ENCODE data around the gene MOCS3.

Gene MOCS3

DNA sequence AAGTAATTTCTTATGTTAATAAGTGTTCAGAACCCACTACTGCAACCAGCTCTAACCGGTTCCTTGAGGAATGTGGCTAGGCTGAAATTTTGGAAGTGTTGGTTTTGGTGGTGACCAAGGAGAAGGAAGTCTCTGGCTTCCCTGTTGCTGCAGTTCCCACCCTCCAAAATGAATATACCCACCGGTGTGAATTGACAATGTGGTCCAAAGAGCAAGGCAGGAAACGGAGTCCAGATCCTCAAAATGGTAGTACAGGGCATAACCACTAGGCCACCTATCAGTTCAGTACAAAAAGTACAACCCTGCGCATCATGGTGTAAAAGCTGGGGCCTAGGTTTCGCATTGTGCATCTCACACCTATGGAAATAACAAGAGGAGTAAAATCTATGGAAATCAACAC, 30.1 kb upstream of the MOCS3 start:
- no peaks in the 10 kb centered on the region for H3K9me3 Mint-ChIP-seq
- peaks cover 65% of the 10 kb centered on the region for H3K4me1 Mint-ChIP-seq
- H3K4me3 Mint-ChIP-seq = peak overlapping the region; percentile 93
- no peaks in the 10 kb centered on the region for H3K27me3 Mint-ChIP-seq
- peak overlapping the region; percentile 46 for H3K27ac Mint-ChIP-seq
- H3K36me3 Mint-ChIP-seq = peaks cover 18% of the 10 kb centered on the region

DNA sequence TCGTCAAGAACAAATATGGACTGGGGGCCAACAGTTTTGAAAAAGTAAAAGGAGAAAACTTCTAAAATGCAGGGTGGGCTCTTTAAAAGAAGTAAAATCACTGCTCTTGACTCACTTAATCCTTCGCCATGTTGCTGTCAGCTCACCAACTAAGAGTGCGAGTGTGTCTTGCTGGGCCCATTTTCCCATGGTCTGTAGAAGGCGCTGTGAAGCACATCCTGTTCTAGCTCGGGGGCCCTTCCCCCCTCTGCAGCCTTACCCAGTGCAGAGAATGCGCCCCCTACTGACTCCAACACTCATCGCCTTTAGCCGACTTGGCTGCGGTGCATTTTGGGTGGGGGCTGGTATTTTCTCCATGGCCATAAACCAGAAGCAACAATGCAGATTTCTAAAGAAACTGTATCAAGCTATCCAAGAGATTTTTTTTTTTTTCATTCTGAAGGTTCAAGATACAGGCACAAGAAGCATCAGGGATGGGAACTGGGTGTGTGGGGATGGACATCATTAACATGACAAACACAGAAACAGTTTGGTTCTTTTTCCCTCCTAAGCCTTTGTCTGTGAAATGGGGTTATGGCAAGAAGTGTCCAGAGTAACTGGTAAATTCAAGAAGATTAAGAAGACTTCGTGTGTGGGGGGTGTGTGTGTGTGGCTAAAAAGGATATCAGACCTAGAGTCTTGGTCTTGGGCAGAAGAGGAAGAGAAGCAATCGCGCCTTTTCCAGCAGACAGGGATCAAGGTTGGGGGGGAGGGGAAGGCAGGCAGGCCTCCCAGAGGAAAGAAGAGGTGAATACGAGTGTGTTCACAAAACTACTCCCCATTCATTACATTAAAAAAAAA, 29.1 kb upstream of the MOCS3 start:
- Mint-ChIP-seq H3K36me3 (peaks cover 18% of the 10 kb centered on the region), H3K27me3 (no peaks in the 10 kb centered on the region), H3K27ac (peak overlapping the region; percentile 93), H3K9me3 (no peaks in the 10 kb centered on the region), H3K4me1 (peaks cover 58% of the 10 kb centered on the region), H3K4me3 (peak overlapping the region; percentile 93)

DNA sequence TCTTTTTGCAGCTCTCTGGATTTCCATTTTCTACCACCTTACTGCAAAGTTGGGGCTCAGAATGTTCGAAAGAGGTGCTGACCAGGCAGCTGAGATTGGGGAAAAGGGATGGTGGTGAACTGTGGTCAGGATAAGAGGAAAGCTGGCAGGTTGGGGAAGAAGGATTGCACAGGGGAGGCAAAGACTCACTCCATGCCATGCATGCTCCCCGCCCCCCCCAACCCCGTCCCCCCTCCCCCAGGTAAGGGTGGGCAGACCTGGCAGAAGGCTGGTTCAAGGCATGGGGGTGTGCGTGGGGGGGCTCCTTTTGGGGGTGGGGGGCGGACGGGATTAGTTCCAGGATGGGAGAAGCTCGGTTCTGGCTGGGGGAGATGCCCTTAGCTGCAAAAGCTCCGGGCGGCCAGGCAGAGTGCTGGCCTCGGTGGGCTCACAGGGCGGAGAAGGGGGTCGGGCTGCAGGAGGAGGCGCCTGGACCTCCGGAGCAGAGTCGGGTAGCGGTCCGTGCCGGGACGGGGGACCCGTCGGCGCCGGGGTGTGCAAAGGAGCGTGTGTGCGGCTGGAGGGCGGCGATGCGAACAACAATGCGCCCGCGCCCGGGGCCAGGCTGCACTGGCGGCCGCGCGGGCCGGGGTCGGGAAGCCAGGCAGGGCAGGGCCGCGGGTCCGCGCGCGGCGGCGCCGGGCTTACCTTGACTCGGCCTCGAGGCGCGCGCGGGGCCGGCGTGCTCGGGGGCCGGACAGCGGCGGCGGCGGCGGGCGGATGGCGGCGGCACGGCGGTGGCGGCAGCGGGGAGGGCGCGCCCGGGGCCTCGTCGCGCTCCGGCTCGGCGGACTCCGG, 28.3 kb upstream of the MOCS3 start:
- H3K4me1 Mint-ChIP-seq = peaks cover 49% of the 10 kb centered on the region
- peak overlapping the region; percentile 93 for H3K27ac Mint-ChIP-seq
- H3K36me3 Mint-ChIP-seq = peaks cover 18% of the 10 kb centered on the region

DNA sequence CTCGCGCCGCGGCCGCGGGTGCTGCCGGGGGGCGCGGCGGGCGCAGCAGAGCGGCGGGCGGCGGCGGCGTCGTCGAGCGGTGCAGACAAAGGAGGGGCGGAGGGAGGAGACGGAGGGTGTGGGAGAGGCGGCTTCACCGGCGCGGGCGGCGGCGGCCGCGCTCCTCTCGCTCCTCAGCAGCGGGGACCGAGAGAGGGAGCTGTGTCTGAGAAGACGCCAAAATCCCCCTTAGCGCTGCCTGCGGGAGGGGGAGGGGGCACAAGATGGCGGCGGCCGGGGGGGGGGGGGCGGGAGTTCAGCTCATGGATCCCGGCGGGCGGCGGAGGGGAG, 27.7 kb upstream of the MOCS3 start:
- no peaks in the 10 kb centered on the region for H3K9me3 Mint-ChIP-seq
- peak overlapping the region; percentile 82 for H3K4me3 Mint-ChIP-seq
- H3K27ac Mint-ChIP-seq = peak overlapping the region; percentile 87
- peaks cover 44% of the 10 kb centered on the region for H3K4me1 Mint-ChIP-seq
- H3K36me3 Mint-ChIP-seq = peaks cover 17% of the 10 kb centered on the region
- no peaks in the 10 kb centered on the region for H3K27me3 Mint-ChIP-seq

More for the DNA sequence above, 28.3 kb upstream of the MOCS3 start:
- Mint-ChIP-seq H3K4me3 (peak overlapping the region; percentile 93), H3K27me3 (no peaks in the 10 kb centered on the region), H3K9me3 (no peaks in the 10 kb centered on the region)

DNA sequence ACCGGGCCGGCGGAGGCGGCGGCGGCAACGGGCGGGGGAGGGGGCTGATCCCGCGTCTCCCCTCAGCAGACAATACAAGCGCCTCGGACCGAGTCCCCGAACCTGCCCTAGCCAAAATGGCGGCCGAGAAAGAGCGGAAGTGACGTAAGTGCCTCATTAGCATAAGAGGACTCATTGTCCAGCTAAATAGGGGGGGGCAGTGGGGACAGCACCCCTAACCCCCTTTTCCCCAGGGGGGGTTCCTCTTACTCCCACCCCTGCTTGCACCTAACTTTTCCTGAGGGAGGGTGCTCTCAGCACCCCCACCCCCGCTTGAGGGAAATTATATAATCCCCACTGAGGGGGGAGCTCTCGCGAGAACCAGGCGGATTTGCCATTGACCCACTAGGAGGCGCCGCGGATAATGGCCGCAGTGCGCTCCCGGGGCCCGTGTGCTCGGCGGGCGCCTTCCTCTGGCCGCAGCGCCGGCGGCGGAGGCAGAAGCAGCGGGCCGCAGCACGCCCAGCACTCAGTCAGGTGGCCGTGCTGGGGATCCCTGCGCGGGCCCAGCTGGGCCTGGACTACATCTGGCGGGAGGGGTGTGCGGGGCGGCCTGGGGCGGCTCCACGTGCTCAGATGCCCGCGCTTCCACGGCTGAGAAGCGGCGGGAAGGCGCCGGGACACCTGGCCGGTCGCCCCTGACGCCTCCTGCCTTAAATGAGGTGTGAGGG, 27.2 kb upstream of the MOCS3 start, which contains the start of gene ADNP:
Gene ADNP, minus strand, starts transcription at position 132 of the 710 bp plus-strand sequence. CDS start 27,441 bp downstream, outside the sequence.
- peaks cover 17% of the 10 kb centered on the region for H3K36me3 Mint-ChIP-seq
- H3K4me1 Mint-ChIP-seq = peaks cover 38% of the 10 kb centered on the region
- peak within 1 kb of the TSS; percentile 93 for H3K4me3 Mint-ChIP-seq
- H3K27ac Mint-ChIP-seq = peak within 1 kb of the TSS; percentile 97
- H3K27me3 Mint-ChIP-seq = no peaks in the 10 kb centered on the region
- no peaks in the 10 kb centered on the region for H3K9me3 Mint-ChIP-seq

GRCh38 chr20:50932016-50932485, 26.6 kb upstream of the MOCS3 start:
- H3K4me3 Mint-ChIP-seq = peak overlapping the region; percentile 88
- peak overlapping the region; percentile 97 for H3K27ac Mint-ChIP-seq
- H3K9me3 Mint-ChIP-seq = no peaks in the 10 kb centered on the region
- no peaks in the 10 kb centered on the region for H3K27me3 Mint-ChIP-seq
- peaks cover 32% of the 10 kb centered on the region for H3K4me1 Mint-ChIP-seq
- peaks cover 15% of the 10 kb centered on the region for H3K36me3 Mint-ChIP-seq

DNA sequence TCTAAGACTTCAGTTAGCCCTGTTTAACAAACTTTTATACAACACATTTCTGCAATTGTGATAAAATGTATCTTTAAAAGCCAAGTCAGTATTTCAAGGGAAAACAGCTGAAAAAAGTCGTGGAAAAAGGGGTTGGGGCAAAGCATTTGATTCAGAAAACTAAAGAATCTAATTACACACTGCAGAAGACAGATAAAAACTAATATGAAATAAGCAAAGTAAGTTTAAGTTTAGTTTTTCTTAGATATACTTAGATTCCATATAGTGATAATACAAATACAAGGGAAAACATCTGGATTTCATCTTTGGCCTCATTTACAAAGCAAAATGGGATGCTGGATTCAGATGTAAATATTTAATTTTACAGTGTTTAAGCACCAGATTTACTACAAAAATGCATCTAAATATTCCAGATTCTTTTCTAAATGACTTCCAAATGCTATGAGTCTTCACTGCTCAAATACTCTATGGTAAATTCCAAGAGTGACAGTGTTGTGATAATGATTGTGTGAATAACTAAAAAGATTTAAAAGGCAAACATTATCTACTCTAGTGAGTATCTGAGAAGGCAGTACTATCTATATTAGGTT, 25.8 kb upstream of the MOCS3 start:
- H3K4me3 Mint-ChIP-seq = peak overlapping the region; percentile 88
- H3K27me3 Mint-ChIP-seq = no peaks in the 10 kb centered on the region
- peaks cover 25% of the 10 kb centered on the region for H3K4me1 Mint-ChIP-seq
- H3K9me3 Mint-ChIP-seq = no peaks in the 10 kb centered on the region
- H3K27ac Mint-ChIP-seq = peak overlapping the region; percentile 97
- peaks cover 14% of the 10 kb centered on the region for H3K36me3 Mint-ChIP-seq

DNA sequence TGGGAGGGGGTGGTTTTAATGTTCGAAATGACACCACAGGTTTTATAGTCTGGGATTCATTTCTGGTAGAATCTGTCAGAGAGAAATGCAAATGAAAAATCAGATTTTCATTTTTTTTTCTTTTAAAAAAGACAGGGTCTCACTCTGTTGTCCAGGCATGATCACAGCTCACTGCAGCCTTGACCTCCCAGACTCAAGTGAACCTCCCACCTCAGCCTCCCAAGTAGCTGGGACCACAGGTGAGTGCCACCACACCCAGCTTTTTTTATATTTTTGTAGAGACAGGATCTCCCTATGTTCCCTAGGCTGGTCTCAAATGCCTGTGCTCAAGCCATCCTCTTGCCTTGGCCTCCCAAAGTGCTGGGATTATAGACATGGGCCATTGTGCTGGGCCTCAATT, 25.0 kb upstream of the MOCS3 start:
- Mint-ChIP-seq H3K9me3 (no peaks in the 10 kb centered on the region), H3K27ac (peak overlapping the region; percentile 30), H3K4me1 (peaks cover 17% of the 10 kb centered on the region), H3K27me3 (no peaks in the 10 kb centered on the region), H3K4me3 (no peak overlapping the region), H3K36me3 (peaks cover 13% of the 10 kb centered on the region)

DNA sequence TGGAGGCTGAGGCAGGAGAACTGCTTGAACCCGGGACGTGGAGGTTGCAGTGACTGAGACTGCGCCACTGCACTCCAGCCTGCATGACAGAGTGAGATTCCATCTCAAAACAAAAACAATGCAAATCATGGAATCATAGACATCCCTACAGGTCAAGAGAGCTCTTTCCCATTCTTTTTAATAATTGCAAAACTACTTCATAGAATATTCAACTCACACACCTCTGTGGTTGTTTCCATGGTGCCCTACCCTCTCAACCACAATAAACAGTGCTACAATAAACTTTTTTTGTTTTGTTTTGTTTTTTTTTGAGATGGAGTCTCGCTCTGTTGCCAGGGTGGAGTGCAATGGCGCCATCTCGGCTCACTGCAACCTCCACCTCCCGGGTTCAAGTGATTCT, 15.5 kb upstream of the MOCS3 start:
- Mint-ChIP-seq H3K36me3 (peaks cover 9% of the 10 kb centered on the region), H3K27ac (no peak overlapping the region), H3K4me1 (no peaks in the 10 kb centered on the region), H3K4me3 (no peak overlapping the region), H3K27me3 (no peaks in the 10 kb centered on the region), H3K9me3 (no peaks in the 10 kb centered on the region)

GRCh38 chr20:50948132-50948785, 10.4 kb upstream of the MOCS3 start:
- H3K27ac Mint-ChIP-seq = no peak overlapping the region
- H3K4me1 Mint-ChIP-seq = peaks cover 22% of the 10 kb centered on the region
- H3K27me3 Mint-ChIP-seq = no peaks in the 10 kb centered on the region
- H3K36me3 Mint-ChIP-seq = peaks cover 15% of the 10 kb centered on the region
- H3K9me3 Mint-ChIP-seq = no peaks in the 10 kb centered on the region
- no peak overlapping the region for H3K4me3 Mint-ChIP-seq

DNA sequence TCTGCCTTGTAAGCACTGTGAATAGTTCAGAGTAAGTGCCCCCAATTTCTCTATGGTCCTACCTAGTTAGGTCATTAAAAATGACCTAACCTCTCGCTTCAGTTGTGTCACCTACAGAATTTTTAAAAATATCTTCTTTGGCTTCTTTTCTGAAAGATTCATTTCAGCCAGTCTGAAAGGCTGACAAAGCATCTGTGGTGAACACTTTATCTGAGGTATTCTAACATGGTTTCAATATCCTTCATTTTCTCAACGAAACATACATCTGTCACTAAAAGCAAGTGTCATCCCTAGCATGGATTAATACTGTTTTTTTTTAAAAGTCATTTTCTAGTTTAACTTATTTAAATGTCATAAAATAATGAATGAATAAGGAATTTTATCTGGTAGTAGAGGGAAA, 5.4 kb upstream of the MOCS3 start:
- no peak overlapping the region for H3K4me3 Mint-ChIP-seq
- peak overlapping the region; percentile 46 for H3K27ac Mint-ChIP-seq
- peaks cover 11% of the 10 kb centered on the region for H3K36me3 Mint-ChIP-seq
- H3K4me1 Mint-ChIP-seq = peaks cover 59% of the 10 kb centered on the region
- H3K9me3 Mint-ChIP-seq = no peaks in the 10 kb centered on the region
- no peaks in the 10 kb centered on the region for H3K27me3 Mint-ChIP-seq

DNA sequence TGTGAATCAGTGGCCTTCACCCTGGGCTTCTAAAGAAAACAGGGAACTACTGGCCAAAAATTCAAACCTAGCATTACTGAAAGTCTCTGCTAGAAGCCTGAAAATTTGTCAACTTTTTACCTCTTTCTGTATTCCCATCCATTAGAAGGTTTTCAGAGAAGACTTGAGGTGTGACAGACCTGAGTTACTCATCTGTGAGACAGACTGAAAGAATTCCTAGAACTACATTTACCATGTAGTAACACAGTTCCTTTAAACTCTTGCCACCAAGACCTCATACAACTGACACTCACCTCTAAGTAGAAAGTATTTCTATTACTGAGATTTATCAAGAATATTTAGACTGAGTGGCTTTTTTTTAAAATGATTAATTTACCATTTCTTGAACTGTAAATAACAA, 4.8 kb upstream of the MOCS3 start:
- Mint-ChIP-seq H3K4me3 (no peak overlapping the region), H3K36me3 (peaks cover 11% of the 10 kb centered on the region), H3K9me3 (no peaks in the 10 kb centered on the region), H3K4me1 (peaks cover 63% of the 10 kb centered on the region), H3K27ac (no peak overlapping the region), H3K27me3 (no peaks in the 10 kb centered on the region)

GRCh38 chr20:50957276-50957675, 1.3 kb upstream of the MOCS3 start:
- Mint-ChIP-seq H3K4me3 (peak overlapping the region; percentile 92), H3K27me3 (no peaks in the 10 kb centered on the region), H3K9me3 (no peaks in the 10 kb centered on the region), H3K27ac (peak overlapping the region; percentile 100), H3K4me1 (peaks cover 79% of the 10 kb centered on the region), H3K36me3 (peaks cover 9% of the 10 kb centered on the region)

- Mint-ChIP-seq H3K4me1 (peaks cover 78% of the 10 kb centered on the region), H3K4me3 (peak within 1 kb of the TSS; percentile 92), H3K9me3 (no peaks in the 10 kb centered on the region), H3K36me3 (peaks cover 12% of the 10 kb centered on the region), H3K27me3 (no peaks in the 10 kb centered on the region), H3K27ac (peak within 1 kb of the TSS; percentile 100)
These were observed 612 bp upstream of the MOCS3 start, which contains the start of gene DPM1 for GRCh38 chr20:50957798-50958614. TSS of gene DPM1 (minus strand) at chr20:50958532. CDS start at chr20:50958523, 9 bp downstream.
